ENCODE measurements around the gene FNTB. TPM values are rescaled to one million over a fixed set of nuclear protein-coding genes. Genes with fewer than 3 reads are reported as not detected.

FNTB gene
- total and polyA plus RNA-seq, 2 of the 8 experiments (the other 6 are each of a cell fraction or from before 2014, with no cell fraction given): 16.0 to 20.7 TPM

GRCh38 chr14:65082930-65083329 lies 96.2 kb downstream of the FNTB start:
- peaks cover 19 to 25% of the 10 kb centered on the region in 2 experiments for H3K9me3 ChIP-seq (ENCODE audit: insufficient read depth in 2 of 2, low read depth in 1 of 2, low read length in 1 of 2)

More at GRCh38 chr14:65082930-65083329, 96.2 kb downstream of the FNTB start:
- peaks cover 5 to 53% (median 30%) of the 10 kb centered on the region in 4 experiments; a peak in 7 of 8 replicates for H3K36me3 ChIP-seq (ENCODE audit: control insufficient read depth in 2 of 4, insufficient read depth in 4 of 4, low read length in 3 of 4)
- H2AFZ ChIP-seq (ENCODE audit: low read length): no peak overlapping the region
- H3K79me2 ChIP-seq (ENCODE audit: control insufficient read depth in 1 of 2, insufficient read depth in 2 of 2, low read length in 2 of 2): peaks cover 0 to 13% of the 10 kb centered on the region in 2 experiments; a peak in 2 of 4 replicates
- H2AK5ac ChIP-seq (ENCODE audit: low read depth, low read length): no peak overlapping the region
- H3K4me3 ChIP-seq (ENCODE audit: extremely low read depth in 1 of 4, insufficient read depth in 2 of 4, low read depth in 3 of 4, low read length in 4 of 4): no peak overlapping the region
- 79% methylated on average over 2 of the region's 2 CpGs; no CpG with 5 or more reads in 1 of the 2 experiments for WGBS, 2 experiments (ENCODE audit: extremely low coverage in 1 of 2, insufficient coverage in 1 of 2, insufficient read length in 1 of 2, insufficient replicate concordance in 2 of 2, low coverage in 1 of 2, low lambda C conversion rate in 2 of 2, missing lambda C conversion rate in 1 of 2)
- H2BK20ac ChIP-seq (ENCODE audit: low read length): no peak overlapping the region
- H3K23ac ChIP-seq (ENCODE audit: insufficient read length): no peak overlapping the region
- no peaks in the 10 kb centered on the region for H3K23me2 ChIP-seq (ENCODE audit: low read depth, low read length)
- H3K27me3 ChIP-seq (replicated peaks in 1 of 4; ENCODE audit: control insufficient read depth in 3 of 4, extremely low read depth in 1 of 4, insufficient read depth in 3 of 4, low read length in 3 of 4): no peaks in the 10 kb centered on the region
- DNase-seq (ENCODE audit: low read depth in 1 of 2, low spot score in 2 of 2): no peak
- no peak for TF ChIP-seq CREB1 (IDR thresholded peaks at IDR 0.05)
- TF ChIP-seq POU5F1 (IDR thresholded peaks at IDR 0.05; ENCODE audit: low read depth, low read length): no peak
- TF ChIP-seq MAFK (IDR thresholded peaks at IDR 0.05; ENCODE audit: low read depth, low read length): no peak
- TF ChIP-seq ZNF274 (IDR thresholded peaks at IDR 0.05; ENCODE audit: borderline replicate concordance, extremely low read depth, low read length): no peak
- no peak for TF ChIP-seq FOSL1 (IDR thresholded peaks at IDR 0.05; ENCODE audit: insufficient read depth, low read depth, low read length)
- no peak for TF ChIP-seq EZH2 (IDR thresholded peaks at IDR 0.05; ENCODE audit: low read depth, low read length, severe bottlenecking)
- no peak for TF ChIP-seq KDM1A (IDR thresholded peaks at IDR 0.05; ENCODE audit: borderline replicate concordance, low read length)
- H2BK15ac ChIP-seq (ENCODE audit: low read length): no peak overlapping the region
- H3K4me2 ChIP-seq (ENCODE audit: insufficient read depth in 1 of 2, low read depth in 2 of 2, low read length in 2 of 2): no peak overlapping the region
- CTCF ChIA-PET (ENCODE audit: partially characterized antibody): interaction anchor here (0.5 to 1.4 kb wide), 4 partner anchors 16 to 314 kb away, joined by 3 to 5 read pairs (median 4); no protein-coding TSS in a partner anchor
- no peak for FAIRE-seq
- no peak overlapping the region for H3K14ac ChIP-seq (ENCODE audit: insufficient read length)
- H4K5ac ChIP-seq (ENCODE audit: insufficient read length, low read depth, low read length): no peak overlapping the region
- peaks cover 2 to 9% of the 10 kb centered on the region in 2 experiments for H4K20me1 ChIP-seq (replicated peaks in 1 of 2; ENCODE audit: control insufficient read depth in 1 of 2, insufficient read depth in 2 of 2, low read length in 2 of 2)
- no peak overlapping the region for H2BK5ac ChIP-seq (ENCODE audit: low read depth, low read length)
- H3K79me1 ChIP-seq (ENCODE audit: low read depth, low read length): no peaks in the 10 kb centered on the region
- H3K4ac ChIP-seq (replicated peaks; ENCODE audit: insufficient read length, low read depth, low read length): no peak overlapping the region
- no peaks in the 10 kb centered on the region; a peak in 2 of 7 replicates for H3K4me1 ChIP-seq (replicated peaks in 1 of 4; ENCODE audit: control insufficient read depth in 3 of 4, insufficient read depth in 4 of 4, low read length in 3 of 4)
- no peak overlapping the region for H3K18ac ChIP-seq (ENCODE audit: extremely low read depth, low read length)
- no peak overlapping the region for H3K56ac ChIP-seq (replicated peaks; ENCODE audit: insufficient read length, low read depth, low read length)
- H3K9ac ChIP-seq (replicated peaks in 1 of 4; ENCODE audit: extremely low read depth in 1 of 4, low read depth in 3 of 4, low read length in 3 of 4): no peak overlapping the region
- no peak overlapping the region for H3K27ac ChIP-seq (ENCODE audit: low read depth, low read length)
- H4K8ac ChIP-seq (ENCODE audit: extremely low read depth, insufficient read depth, low read length): no peak overlapping the region
- H2BK120ac ChIP-seq (replicated peaks; ENCODE audit: low read depth, low read length): no peak overlapping the region
- no peak overlapping the region for H4K91ac ChIP-seq (replicated peaks; ENCODE audit: insufficient read length, low read length)
- POLR2A ChIA-PET (ENCODE audit: partially characterized antibody): interaction anchor here (0.6 to 0.9 kb wide), 3 partner anchors 13 to 1127 kb away, joined by 3 to 4 read pairs (median 4); no protein-coding TSS in a partner anchor
- H2BK12ac ChIP-seq (ENCODE audit: low read depth, low read length): no peak overlapping the region
